Measurements from ENCODE around the gene ODAD2.

The ODAD2 gene

DNA sequence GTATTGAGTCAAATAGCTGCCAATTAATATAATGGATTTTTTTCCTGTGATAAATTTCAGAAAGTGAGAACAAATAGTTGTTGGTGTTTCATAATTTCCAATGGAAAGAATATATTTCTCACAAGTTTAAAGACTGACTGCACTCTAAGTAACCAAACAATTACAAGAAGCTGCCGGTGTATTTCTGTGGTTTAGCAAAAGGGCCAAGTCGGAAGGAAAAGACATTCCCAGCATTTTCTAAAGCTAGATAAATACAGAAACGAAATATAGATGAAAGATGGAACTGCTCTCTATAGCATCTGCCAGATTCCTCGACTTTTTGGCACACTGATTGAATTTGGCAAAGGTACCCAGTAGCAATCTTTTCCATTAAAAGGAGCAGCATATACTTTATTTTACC is 160.5 kb downstream of the ODAD2 start:
- Histone ChIP-seq H4K20me1 (ENCODE audit: insufficient read depth, low read length) (no peaks in the 10 kb centered on the region), H3K4me1 (ENCODE audit: low read length) (no peaks in the 10 kb centered on the region), H3K9me3 (replicated peaks; ENCODE audit: insufficient read depth, low read length) (no peaks in the 10 kb centered on the region), H3K4me2 (ENCODE audit: low read depth, low read length) (no peak overlapping the region), H3K9ac (ENCODE audit: low read length) (no peak overlapping the region), H2AFZ (ENCODE audit: low read length) (no peak overlapping the region), H3K9me2 (replicated peaks; ENCODE audit: insufficient read depth, low read length) (no peaks in the 10 kb centered on the region), H3K27ac (ENCODE audit: low read length) (no peak overlapping the region), H3K27me3 (replicated peaks; ENCODE audit: insufficient read depth, low read length) (no peaks in the 10 kb centered on the region), H3K4me3 (ENCODE audit: low read length) (no peak overlapping the region), H3K36me3 (replicated peaks; ENCODE audit: insufficient read depth, low read length) (no peaks in the 10 kb centered on the region), H3F3A (ENCODE audit: insufficient read depth, low read length) (no peaks in the 10 kb centered on the region), H3K79me2 (ENCODE audit: low read length) (no peaks in the 10 kb centered on the region)
- TF ChIP-seq, protein P1, sequence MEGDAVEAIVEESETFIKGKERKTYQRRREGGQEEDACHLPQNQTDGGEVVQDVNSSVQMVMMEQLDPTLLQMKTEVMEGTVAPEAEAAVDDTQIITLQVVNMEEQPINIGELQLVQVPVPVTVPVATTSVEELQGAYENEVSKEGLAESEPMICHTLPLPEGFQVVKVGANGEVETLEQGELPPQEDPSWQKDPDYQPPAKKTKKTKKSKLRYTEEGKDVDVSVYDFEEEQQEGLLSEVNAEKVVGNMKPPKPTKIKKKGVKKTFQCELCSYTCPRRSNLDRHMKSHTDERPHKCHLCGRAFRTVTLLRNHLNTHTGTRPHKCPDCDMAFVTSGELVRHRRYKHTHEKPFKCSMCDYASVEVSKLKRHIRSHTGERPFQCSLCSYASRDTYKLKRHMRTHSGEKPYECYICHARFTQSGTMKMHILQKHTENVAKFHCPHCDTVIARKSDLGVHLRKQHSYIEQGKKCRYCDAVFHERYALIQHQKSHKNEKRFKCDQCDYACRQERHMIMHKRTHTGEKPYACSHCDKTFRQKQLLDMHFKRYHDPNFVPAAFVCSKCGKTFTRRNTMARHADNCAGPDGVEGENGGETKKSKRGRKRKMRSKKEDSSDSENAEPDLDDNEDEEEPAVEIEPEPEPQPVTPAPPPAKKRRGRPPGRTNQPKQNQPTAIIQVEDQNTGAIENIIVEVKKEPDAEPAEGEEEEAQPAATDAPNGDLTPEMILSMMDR (IDR thresholded peaks at IDR 0.05; ENCODE audit: low read length), result no peak
- no peak for TF ChIP-seq EZH2phosphoT487 (IDR thresholded peaks at IDR 0.05; ENCODE audit: low read length)
- no peak for TF ChIP-seq EZH2 (optimal IDR thresholded peaks at IDR 0.05; ENCODE audit: low read depth, low read length)
- DNase-seq, result no peak

- no peaks in the 10 kb centered on the region for H3K79me2 ChIP-seq (ENCODE audit: low read length)
- no peaks in the 10 kb centered on the region for H3K4me1 ChIP-seq (ENCODE audit: low read length)
- no peaks in the 10 kb centered on the region for H3K36me3 ChIP-seq (replicated peaks; ENCODE audit: insufficient read depth, low read length)
- TF ChIP-seq, protein P1 (IDR thresholded peaks at IDR 0.05; ENCODE audit: low read length), result no peak
- no peak for TF ChIP-seq EZH2 (optimal IDR thresholded peaks at IDR 0.05; ENCODE audit: low read depth, low read length)
- no peak for TF ChIP-seq EZH2phosphoT487 (IDR thresholded peaks at IDR 0.05; ENCODE audit: low read length)
- H3K27me3 ChIP-seq (replicated peaks; ENCODE audit: insufficient read depth, low read length), result no peaks in the 10 kb centered on the region
- no peaks in the 10 kb centered on the region for H3F3A ChIP-seq (ENCODE audit: insufficient read depth, low read length)
- no peak for DNase-seq
- no peaks in the 10 kb centered on the region for H4K20me1 ChIP-seq (ENCODE audit: insufficient read depth, low read length)
- no peak overlapping the region for H2AFZ ChIP-seq (ENCODE audit: low read length)
- H3K9ac ChIP-seq (ENCODE audit: low read length), result no peak overlapping the region
- no peak overlapping the region for H3K4me3 ChIP-seq (ENCODE audit: low read length)
- H3K27ac ChIP-seq (ENCODE audit: low read length), result no peak overlapping the region
- H3K4me2 ChIP-seq (ENCODE audit: low read depth, low read length), result no peak overlapping the region
- H3K9me2 ChIP-seq (replicated peaks; ENCODE audit: insufficient read depth, low read length), result no peaks in the 10 kb centered on the region
- H3K9me3 ChIP-seq (replicated peaks; ENCODE audit: insufficient read depth, low read length), result no peaks in the 10 kb centered on the region
Measured at GRCh38 chr10:27834476-27834875, 164.4 kb downstream of the ODAD2 start.

- no peaks in the 10 kb centered on the region for H3K9me3 ChIP-seq (replicated peaks; ENCODE audit: insufficient read depth, low read length)
- H3K9me2 ChIP-seq (replicated peaks; ENCODE audit: insufficient read depth, low read length), result no peaks in the 10 kb centered on the region
- no peak overlapping the region for H2AFZ ChIP-seq (ENCODE audit: low read length)
- no peaks in the 10 kb centered on the region for H4K20me1 ChIP-seq (ENCODE audit: insufficient read depth, low read length)
- no peak overlapping the region for H3K27ac ChIP-seq (ENCODE audit: low read length)
- H3F3A ChIP-seq (ENCODE audit: insufficient read depth, low read length), result no peaks in the 10 kb centered on the region
- DNase-seq, result no peak
- TF ChIP-seq EZH2 (optimal IDR thresholded peaks at IDR 0.05; ENCODE audit: low read depth, low read length) (no peak), EZH2phosphoT487 (IDR thresholded peaks at IDR 0.05; ENCODE audit: low read length) (no peak)
- TF ChIP-seq, protein P1 (IDR thresholded peaks at IDR 0.05; ENCODE audit: low read length), result no peak
- no peaks in the 10 kb centered on the region for H3K27me3 ChIP-seq (replicated peaks; ENCODE audit: insufficient read depth, low read length)
- no peaks in the 10 kb centered on the region for H3K4me1 ChIP-seq (ENCODE audit: low read length)
- H3K4me3 ChIP-seq (ENCODE audit: low read length), result no peak overlapping the region
- no peak overlapping the region for H3K9ac ChIP-seq (ENCODE audit: low read length)
- no peaks in the 10 kb centered on the region for H3K79me2 ChIP-seq (ENCODE audit: low read length)
- H3K4me2 ChIP-seq (ENCODE audit: low read depth, low read length), result no peak overlapping the region
- no peaks in the 10 kb centered on the region for H3K36me3 ChIP-seq (replicated peaks; ENCODE audit: insufficient read depth, low read length)
Measured at GRCh38 chr10:27833792-27834191, 165.1 kb downstream of the ODAD2 start.
